Activated T-cell treated with anti-CD3 and anti-CD28 coated beads, Interleukin-2, amount 50 U/mL, for 4 hours (primary cell): ENCODE results near the gene UBASH3A. TPM values are rescaled to one million over a fixed set of nuclear protein-coding genes. Genes with fewer than 3 reads are reported as not detected.

Experiments used
- ATAC-seq, 2 donors: fragments of 200-7000 bp; cut with Tn5 transposase; one replicate each; pipeline ENCODE4 v1.10.0; 2021
- DNase-seq: peaks from one replicate; pipeline ENCODE4 v3.0.0-alpha.2; 2020
- H3K27me3 Mint-ChIP-seq: one replicate; pipeline ENCODE4 v1.8.0; 2021; ENCODE audit warnings: low read depth, mixed read lengths
- H3K36me3 Mint-ChIP-seq: one replicate; pipeline ENCODE4 v1.8.0; 2022; ENCODE audit warnings: mixed read lengths; ENCODE audit not compliant: insufficient read depth
- H3K4me1 Mint-ChIP-seq: one replicate; pipeline ENCODE4 v1.8.0; 2021; ENCODE audit warnings: low read depth, mixed read lengths
- H3K4me3 Mint-ChIP-seq: one replicate; pipeline ENCODE4 v1.8.0; 2021; ENCODE audit warnings: mild to moderate bottlenecking, moderate library complexity, mixed read lengths
- H3K9me3 Mint-ChIP-seq: one replicate; pipeline ENCODE4 v1.8.0; 2021; ENCODE audit warnings: mixed read lengths
- total RNA-seq, 3 donors: library from RNA; stranded (reverse); gene quantifications; one replicate each; pipeline ENCODE4 v1.2.1, GENCODE V29; 2021

UBASH3A gene
- total RNA-seq, 3 donors from 2014 or later, result 8.8 to 13.7 (median 11.3) TPM

DNA sequence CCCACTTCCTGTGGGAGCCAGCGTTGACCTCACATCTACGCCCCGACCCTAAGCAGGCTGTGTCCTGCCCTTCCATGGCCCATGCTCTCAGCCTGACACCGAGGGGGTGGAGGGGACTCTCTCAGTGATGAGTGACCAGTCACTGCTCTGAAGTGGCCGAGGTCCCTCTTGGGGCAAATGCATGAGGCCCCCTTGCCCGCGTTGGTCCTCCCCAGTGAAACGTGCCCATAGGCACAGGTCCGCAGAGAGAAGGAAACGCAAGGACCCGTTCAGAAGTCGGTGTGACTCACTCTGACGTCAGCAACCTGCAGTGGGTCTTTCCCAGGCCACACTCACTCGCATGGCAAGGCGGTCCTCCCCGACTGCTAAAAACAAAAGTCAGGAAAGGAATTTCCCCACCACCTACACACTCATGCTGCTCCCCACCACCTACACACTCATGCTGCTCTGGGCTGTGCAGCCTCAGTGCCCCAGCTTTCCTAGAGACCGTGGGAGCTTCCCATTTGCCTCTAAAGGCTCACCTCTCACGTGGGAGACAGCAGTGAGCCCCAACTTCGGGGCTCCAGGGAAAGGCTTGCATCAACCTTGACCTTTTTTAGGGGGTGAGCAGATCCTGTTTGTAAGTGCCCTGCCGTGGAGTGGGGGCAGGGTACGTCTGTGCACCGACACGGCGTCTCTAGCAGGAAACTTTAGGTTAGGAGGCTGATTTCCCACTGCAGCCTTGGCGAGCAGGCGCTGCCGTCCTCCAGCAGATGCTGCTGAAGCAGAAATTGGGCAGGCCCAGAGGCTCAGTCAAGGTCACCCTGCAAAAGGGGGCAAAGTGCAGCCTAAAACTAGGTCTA, 11.4 kb downstream of the UBASH3A start:
- Mint-ChIP-seq H3K27me3 (no peaks in the 10 kb centered on the region), H3K9me3 (no peaks in the 10 kb centered on the region), H3K4me1 (peaks cover 61% of the 10 kb centered on the region), H3K4me3 (peak overlapping the region; percentile 67), H3K36me3 (peaks cover 39% of the 10 kb centered on the region)
- peak; percentile 93 for DNase-seq
- ATAC-seq, result peak; percentile 83 to 92

DNA sequence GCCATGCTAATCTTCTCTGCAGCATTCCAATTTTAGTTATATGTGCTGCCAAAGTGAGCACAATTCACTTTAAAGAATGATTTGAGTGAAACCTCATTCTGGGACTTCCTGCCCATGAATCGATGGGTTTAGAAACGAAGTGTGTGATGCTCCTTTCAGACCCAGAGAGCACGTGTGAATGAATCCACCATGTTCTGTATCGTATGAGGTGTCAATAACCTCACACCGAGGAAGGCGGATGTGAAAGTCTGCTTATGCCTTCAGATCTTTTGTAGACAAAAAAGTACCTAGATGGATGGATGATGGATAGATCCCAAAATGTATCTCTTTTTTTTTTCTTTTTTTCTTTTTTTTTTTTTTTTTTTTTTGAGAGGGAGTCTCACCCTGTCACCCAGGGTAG, 13.8 kb downstream of the UBASH3A start:
- peaks cover 83% of the 10 kb centered on the region for H3K4me1 Mint-ChIP-seq
- no peaks in the 10 kb centered on the region for H3K9me3 Mint-ChIP-seq
- ATAC-seq (peak; percentile 33 to 44), DNase-seq (no peak)
- H3K36me3 Mint-ChIP-seq, result peaks cover 49% of the 10 kb centered on the region
- no peaks in the 10 kb centered on the region for H3K27me3 Mint-ChIP-seq
- no peak overlapping the region for H3K4me3 Mint-ChIP-seq

DNA sequence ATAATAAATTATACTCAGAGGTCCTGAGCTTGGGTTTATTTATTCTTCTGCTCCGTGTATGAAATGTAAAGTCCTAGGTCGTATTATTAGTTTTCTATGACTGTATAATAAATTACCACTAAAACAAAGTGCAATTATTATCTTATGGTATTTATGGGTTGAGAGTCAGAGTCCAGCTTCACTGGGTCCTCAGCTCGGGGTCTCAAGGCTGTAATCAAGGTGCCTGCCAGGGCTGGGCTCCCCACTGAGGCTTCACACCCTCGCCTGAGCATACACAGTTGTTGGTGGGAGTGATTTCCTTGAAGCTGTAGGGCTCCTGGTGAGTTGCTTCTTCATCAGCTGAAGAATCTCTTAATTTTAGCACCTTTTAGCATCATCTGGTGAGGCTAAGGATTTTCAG, 15.2 kb downstream of the UBASH3A start:
- Mint-ChIP-seq H3K27me3 (no peaks in the 10 kb centered on the region), H3K9me3 (no peaks in the 10 kb centered on the region), H3K36me3 (peaks cover 51% of the 10 kb centered on the region), H3K4me1 (peaks cover 87% of the 10 kb centered on the region), H3K4me3 (no peak overlapping the region)
- ATAC-seq, result no peak
- no peak for DNase-seq

DNA sequence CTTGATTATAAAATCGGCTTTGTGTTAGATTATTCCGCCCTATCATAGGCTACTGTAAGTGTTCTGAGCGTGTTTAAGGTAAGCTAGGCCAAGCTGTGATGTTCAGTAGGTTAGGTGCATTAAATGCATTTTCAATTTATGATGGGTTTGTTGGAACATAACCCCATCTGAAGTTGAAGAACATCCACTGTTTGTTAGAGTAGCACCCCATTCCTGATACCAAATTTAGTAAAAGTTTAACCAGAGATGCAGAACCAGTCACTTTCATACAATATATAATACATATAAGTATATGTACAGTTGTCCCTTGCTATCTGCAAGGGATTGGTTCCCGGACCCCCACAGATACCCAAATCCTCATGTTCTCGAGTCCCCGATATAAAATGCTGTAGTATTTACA, 16.1 kb downstream of the UBASH3A start:
- Mint-ChIP-seq H3K4me1 (peaks cover 87% of the 10 kb centered on the region), H3K36me3 (peaks cover 48% of the 10 kb centered on the region), H3K4me3 (no peak overlapping the region), H3K9me3 (no peaks in the 10 kb centered on the region), H3K27me3 (no peaks in the 10 kb centered on the region)
- DNase-seq, result no peak
- no peak for ATAC-seq

DNA sequence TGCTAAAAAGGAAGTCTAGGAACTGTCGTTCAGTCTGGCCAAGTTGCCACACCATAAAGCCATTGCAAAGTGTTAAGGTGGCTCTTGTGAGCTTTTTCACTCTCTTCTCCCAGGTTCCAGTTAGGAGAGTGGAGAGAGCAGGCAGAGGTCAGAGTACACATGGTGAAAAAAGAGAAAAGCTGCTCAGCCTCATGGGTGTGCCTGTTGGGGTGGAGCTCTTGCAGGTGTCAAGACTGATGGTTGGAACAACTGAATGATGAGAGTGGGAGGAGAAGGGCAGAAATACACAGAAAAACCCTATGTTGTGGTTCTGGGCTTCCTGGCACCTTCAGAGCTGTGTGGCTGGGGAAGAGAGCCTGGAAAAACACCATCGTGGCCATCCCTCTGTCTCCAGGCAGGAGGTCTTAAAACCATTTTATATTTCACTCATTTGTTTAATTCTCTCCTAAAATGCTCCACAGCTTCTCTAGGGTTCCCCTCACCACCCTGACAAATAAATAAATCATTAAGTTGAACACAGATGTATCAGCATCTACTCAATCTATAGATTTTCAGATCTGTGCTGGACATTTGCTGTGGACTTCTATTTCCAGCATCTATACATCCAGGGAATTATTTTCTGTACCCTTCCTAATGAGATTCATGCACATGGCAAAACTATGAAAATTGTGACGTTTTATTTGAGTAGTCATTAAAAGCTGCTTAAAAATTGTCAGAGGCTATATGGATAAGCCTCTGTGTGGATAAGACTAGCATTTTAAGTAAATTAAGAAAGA, 17.5 kb downstream of the UBASH3A start:
- no peaks in the 10 kb centered on the region for H3K27me3 Mint-ChIP-seq
- H3K36me3 Mint-ChIP-seq, result peaks cover 53% of the 10 kb centered on the region
- no peak for DNase-seq
- H3K4me3 Mint-ChIP-seq, result no peak overlapping the region
- H3K9me3 Mint-ChIP-seq, result no peaks in the 10 kb centered on the region
- H3K4me1 Mint-ChIP-seq, result peaks cover 87% of the 10 kb centered on the region
- ATAC-seq, result peak; percentile 6

DNA sequence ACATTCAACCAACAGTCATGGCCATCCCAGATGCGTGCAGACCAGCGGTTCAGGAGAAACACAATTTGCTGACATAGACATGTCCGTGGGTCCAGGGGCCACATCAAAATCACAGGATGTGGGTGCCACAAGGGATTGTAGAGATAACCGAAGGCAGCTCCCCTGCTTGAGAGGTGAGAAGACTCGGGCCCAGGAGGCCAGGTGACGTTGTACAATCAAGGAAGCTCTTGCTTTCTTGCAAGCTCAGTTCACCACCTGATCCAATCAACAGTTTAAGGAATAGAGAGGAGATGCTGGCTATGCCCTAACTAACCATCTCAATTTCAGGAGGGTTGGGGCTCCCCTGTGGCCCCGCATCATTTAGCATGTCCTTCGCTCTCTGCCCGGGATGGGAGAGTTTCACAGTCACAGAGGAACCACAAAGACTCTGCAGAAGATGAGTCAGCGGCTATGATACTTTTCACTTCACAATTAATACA, 19.5 kb downstream of the UBASH3A start:
- Mint-ChIP-seq H3K36me3 (peaks cover 60% of the 10 kb centered on the region), H3K4me3 (peak overlapping the region; percentile 63), H3K4me1 (peaks cover 86% of the 10 kb centered on the region), H3K27me3 (no peaks in the 10 kb centered on the region), H3K9me3 (no peaks in the 10 kb centered on the region)
- DNase-seq (peak; percentile 40), ATAC-seq (peak; percentile 78 to 79)

DNA sequence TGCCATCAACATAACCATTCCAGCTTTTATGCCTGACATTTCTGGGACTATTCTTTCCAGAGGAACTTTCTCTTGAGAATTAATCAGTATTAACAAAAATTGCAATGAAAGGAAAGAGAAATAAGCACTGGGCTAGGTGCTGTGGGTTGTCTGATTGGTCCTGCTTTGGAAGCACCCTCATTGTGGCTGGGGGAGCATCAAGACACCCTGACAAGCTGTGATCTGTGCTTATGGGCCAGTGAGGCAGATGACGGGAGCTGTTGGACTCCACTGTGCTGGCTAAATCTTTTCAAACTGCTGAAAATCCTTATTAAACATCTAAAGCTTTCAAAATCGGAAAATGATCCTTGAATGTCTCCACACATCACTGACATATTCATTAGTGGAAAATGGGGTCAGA, 20.0 kb downstream of the UBASH3A start:
- Mint-ChIP-seq H3K4me1 (peaks cover 84% of the 10 kb centered on the region), H3K9me3 (no peaks in the 10 kb centered on the region), H3K4me3 (peak overlapping the region; percentile 63), H3K27me3 (no peaks in the 10 kb centered on the region), H3K36me3 (peaks cover 58% of the 10 kb centered on the region)
- ATAC-seq (peak; percentile 4 to 13), DNase-seq (no peak)

DNA sequence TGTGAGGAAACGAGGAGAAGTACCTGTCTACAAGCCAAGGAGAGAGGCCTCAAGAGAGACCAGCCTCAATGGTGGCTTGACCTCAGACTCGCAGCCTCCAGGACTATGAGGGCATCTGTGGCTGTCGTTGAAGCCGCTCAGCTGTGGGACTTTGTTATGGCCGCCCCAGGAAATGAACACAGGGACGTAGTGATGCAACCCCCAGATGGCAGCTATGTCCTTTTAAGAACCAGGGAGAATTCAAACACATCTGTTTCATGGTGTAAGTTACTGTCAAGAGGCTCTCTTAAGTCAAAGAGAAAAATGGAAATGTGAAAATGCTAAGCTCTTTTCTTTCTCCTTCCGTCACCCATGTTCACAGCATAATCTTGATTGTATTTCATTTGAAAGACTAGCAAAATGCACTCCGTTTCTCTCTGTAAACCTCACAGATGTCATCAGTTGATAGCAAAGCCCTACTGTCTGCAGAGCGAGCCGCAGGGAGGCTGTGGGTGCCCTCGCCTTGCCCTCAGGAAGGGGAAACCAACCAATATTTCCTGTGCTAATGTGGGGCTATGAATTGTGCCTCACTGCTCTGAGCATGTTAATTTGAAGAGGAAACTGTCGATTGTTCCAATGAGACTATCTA, 21.3 kb downstream of the UBASH3A start:
- peaks cover 73% of the 10 kb centered on the region for H3K4me1 Mint-ChIP-seq
- H3K4me3 Mint-ChIP-seq, result peak overlapping the region; percentile 61
- no peaks in the 10 kb centered on the region for H3K27me3 Mint-ChIP-seq
- DNase-seq (peak; percentile 65), ATAC-seq (peak; percentile 70 to 71)
- H3K9me3 Mint-ChIP-seq, result no peaks in the 10 kb centered on the region
- H3K36me3 Mint-ChIP-seq, result peaks cover 51% of the 10 kb centered on the region

DNA sequence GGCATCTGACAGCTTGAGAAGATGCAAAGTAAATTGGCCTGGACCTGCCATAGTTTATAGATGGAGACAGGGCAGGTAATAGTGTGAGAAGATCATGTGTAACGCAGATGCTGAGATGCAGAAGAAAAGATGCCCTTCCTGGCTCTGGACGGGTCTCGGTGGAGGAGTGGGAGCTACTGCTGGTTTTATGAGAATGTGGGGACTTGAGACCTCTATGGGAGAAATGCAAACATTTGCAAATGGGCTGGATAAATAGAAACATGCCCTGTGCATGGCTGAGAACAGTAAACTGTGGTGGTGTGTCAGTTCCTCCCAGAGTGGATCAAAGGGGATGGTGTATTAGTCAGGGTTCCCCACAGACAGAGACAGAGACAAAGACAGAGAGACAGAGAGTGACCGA, 21.9 kb downstream of the UBASH3A start:
- peak; percentile 69 to 71 for ATAC-seq
- DNase-seq, result no peak
- Mint-ChIP-seq H3K27me3 (no peaks in the 10 kb centered on the region), H3K9me3 (no peaks in the 10 kb centered on the region), H3K36me3 (peaks cover 48% of the 10 kb centered on the region), H3K4me3 (peak overlapping the region; percentile 61), H3K4me1 (peaks cover 70% of the 10 kb centered on the region)

DNA sequence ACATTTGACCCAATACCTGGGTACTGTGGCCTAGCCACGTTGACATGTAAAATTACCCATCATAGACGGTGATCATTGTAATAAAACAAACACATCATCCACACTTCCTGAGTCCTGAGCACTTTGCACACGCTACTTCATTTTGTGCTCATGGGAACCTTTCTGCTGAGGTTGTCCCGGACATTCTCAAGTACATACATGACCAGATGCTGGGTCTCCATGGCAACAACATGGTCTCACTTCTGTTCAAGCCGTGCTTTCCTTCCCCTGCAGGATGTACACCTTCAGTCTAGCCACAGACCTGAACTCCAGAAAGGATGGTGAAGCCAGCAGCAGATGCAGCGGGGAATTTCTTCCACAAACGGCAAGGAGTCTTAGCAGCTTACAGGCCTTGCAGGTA, 22.7 kb downstream of the UBASH3A start:
- no peaks in the 10 kb centered on the region for H3K27me3 Mint-ChIP-seq
- no peak for ATAC-seq
- no peak overlapping the region for H3K4me3 Mint-ChIP-seq
- no peaks in the 10 kb centered on the region for H3K9me3 Mint-ChIP-seq
- DNase-seq, result no peak
- H3K4me1 Mint-ChIP-seq, result peaks cover 61% of the 10 kb centered on the region
- peaks cover 44% of the 10 kb centered on the region for H3K36me3 Mint-ChIP-seq

DNA sequence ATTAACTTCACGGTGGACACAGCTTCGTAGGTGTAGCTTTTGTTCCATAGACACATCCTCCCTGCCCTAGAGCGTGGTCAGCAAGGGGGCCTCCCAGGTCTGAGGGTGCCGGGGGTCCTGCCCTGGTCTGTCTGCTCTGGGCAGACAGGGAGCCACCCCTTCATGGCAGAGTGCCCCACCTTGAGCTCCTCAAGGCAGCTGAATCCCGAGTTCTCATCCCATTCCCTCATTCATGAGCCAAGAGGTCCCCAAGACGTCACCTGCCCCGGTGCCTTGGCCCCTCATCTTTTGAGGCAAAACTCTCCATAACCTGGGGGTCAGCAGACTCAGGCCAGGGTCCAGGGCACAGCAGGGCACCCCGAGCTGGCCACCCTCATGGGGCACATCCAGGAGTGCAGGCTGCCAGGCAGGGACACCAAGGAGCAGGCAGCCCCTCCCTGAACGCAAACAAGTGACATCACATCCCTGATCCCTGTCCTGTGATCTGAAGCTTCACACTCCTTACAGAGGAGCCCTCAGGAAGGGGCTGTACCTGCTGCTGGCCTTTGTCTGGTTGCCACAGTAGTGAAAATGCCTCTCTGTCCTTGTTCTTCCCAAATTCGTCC, 23.3 kb downstream of the UBASH3A start:
- peaks cover 56% of the 10 kb centered on the region for H3K4me1 Mint-ChIP-seq
- peaks cover 46% of the 10 kb centered on the region for H3K36me3 Mint-ChIP-seq
- H3K9me3 Mint-ChIP-seq, result no peaks in the 10 kb centered on the region
- ATAC-seq (no peak), DNase-seq (no peak)
- H3K4me3 Mint-ChIP-seq, result no peak overlapping the region
- H3K27me3 Mint-ChIP-seq, result no peaks in the 10 kb centered on the region

DNA sequence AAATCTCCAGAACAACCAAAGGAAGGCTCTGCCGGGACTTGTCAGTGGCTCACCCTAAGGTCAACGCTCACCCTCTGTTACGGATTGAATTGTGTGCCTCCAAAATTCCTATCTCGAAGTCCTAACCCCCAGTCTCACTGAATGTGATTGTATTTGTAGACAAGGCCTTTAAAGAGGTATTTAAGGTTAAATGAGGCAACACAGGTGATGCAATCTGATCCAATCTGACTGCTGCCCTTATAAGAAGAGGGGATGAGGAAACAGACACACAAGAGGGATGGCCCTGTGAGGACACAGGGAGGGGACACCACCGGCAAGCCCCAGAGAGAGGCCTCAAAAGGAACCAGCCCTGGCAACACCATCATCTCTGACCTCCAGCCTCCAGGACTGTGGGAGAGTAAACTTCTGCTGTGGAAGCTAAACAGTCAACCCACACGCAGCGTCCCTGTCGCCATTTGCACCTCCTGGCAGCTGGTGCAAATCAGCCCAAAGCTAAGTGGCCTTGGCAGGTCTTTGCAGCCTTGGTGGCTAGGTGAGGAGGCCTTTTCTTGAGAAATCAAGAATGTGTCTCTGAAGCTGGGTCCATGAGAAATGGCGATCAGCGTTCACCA, 24.2 kb downstream of the UBASH3A start:
- ATAC-seq (no peak), DNase-seq (no peak)
- peaks cover 4% of the 10 kb centered on the region for H3K9me3 Mint-ChIP-seq
- H3K36me3 Mint-ChIP-seq, result peaks cover 53% of the 10 kb centered on the region
- peaks cover 46% of the 10 kb centered on the region for H3K4me1 Mint-ChIP-seq
- no peak overlapping the region for H3K4me3 Mint-ChIP-seq
- no peaks in the 10 kb centered on the region for H3K27me3 Mint-ChIP-seq

DNA sequence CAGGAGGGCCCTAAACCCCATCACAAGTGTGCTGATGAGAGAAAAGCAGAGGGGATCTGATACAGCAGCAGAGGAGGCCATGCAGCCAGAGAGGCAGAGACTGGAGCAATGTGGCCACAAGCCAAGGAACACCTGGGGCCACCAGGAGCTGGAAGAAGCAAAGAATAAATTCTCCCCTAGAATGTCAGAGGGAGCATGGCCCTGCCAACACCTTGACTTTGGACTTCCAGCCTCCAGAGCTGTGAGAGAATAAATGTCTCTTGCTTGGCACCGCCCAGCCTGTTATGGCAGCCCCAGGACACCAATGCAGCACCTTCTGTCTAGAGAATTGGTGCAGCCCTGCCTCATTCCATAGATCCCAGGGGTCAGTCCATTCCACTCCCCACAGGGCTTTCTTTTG, 25.3 kb downstream of the UBASH3A start:
- Mint-ChIP-seq H3K36me3 (peaks cover 54% of the 10 kb centered on the region), H3K4me1 (peaks cover 41% of the 10 kb centered on the region), H3K4me3 (no peak overlapping the region), H3K27me3 (no peaks in the 10 kb centered on the region), H3K9me3 (peaks cover 4% of the 10 kb centered on the region)
- DNase-seq (no peak), ATAC-seq (no peak)

DNA sequence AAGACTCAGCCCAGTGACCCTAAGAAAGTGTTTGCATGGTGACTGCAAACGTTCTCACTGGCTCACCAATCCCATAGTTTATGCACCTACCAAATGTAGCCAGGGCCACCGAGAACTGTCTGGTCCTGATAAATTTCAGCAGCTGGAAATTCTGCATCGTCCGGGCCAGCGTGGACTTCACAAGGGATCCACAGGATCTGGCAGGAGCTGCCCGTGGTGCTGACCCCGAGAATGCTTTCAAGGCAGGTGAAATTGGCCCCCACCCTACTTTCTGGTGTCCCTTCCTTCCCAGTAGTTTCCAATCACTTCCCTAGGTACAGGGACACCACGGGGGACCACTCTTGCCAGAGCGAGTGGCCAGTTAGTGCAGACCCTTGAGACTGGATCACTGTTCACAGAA, 26.2 kb downstream of the UBASH3A start:
- H3K36me3 Mint-ChIP-seq, result peaks cover 60% of the 10 kb centered on the region
- H3K4me3 Mint-ChIP-seq, result no peak overlapping the region
- H3K4me1 Mint-ChIP-seq, result peaks cover 41% of the 10 kb centered on the region
- H3K27me3 Mint-ChIP-seq, result no peaks in the 10 kb centered on the region
- H3K9me3 Mint-ChIP-seq, result peaks cover 4% of the 10 kb centered on the region
- DNase-seq, result no peak
- ATAC-seq, result no peak
